Stimulated activated CD4-positive, alpha-beta T cell treated with anti-CD3 and anti-CD28 coated beads, Interleukin-2, amount 100 ng/mL, for 24 hours (primary cell): ENCODE results near the gene CIB4.

Source experiments
- DNase-seq, 2 donors: peaks; one replicate each; pipeline ENCODE4 v3.0.0-alpha.2; 2020

The CIB4 gene

GRCh38 chr2:26564121-26564644 is 77.0 kb downstream of the CIB4 start:
- no peak for DNase-seq

GRCh38 chr2:26563686-26564085 is 77.5 kb downstream of the CIB4 start:
- no peak for DNase-seq

- peak in 1 of 2 donors; percentile 30 for DNase-seq
Observed at GRCh38 chr2:26562811-26563645, 78.1 kb downstream of the CIB4 start.

- DNase-seq, result peak in 1 of 2 donors; percentile 56
Observed at GRCh38 chr2:26561918-26562810, 79.0 kb downstream of the CIB4 start.

GRCh38 chr2:26561376-26561775 is 79.8 kb downstream of the CIB4 start:
- DNase-seq, result no peak

GRCh38 chr2:26560892-26561291 is 80.3 kb downstream of the CIB4 start:
- no peak for DNase-seq

- DNase-seq, result no peak
Observed at GRCh38 chr2:26559556-26559955, 81.6 kb downstream of the CIB4 start.

- no peak for DNase-seq
Observed at GRCh38 chr2:26559044-26559405, 82.1 kb downstream of the CIB4 start.

- no peak for DNase-seq
Observed at GRCh38 chr2:26558271-26559043, 82.7 kb downstream of the CIB4 start.

- no peak for DNase-seq
Observed at GRCh38 chr2:26557244-26557925, 83.8 kb downstream of the CIB4 start.

- DNase-seq, result no peak
Observed at GRCh38 chr2:26556309-26557243, 84.6 kb downstream of the CIB4 start.

GRCh38 chr2:26555246-26556133 is 85.7 kb downstream of the CIB4 start:
- no peak for DNase-seq

- no peak for DNase-seq
Observed at GRCh38 chr2:26552641-26553374, 88.4 kb downstream of the CIB4 start.

- DNase-seq, result no peak
Observed at GRCh38 chr2:26550276-26551015, 90.7 kb downstream of the CIB4 start.

- DNase-seq, result no peak
Observed at GRCh38 chr2:26542676-26543505, 98.3 kb downstream of the CIB4 start.

GRCh38 chr2:26542194-26542455 is 99.0 kb downstream of the CIB4 start:
- DNase-seq, result no peak

GRCh38 chr2:26541401-26542193 is 99.6 kb downstream of the CIB4 start:
- DNase-seq, result no peak
